Measurements from ENCODE around the gene CD300H.

The CD300H gene

GRCh38 chr17:74567397-74567796, at the start of gene CD300H:
CD300H (minus strand) TSS chr17:74567509.
- no peak for DNase-seq (ENCODE audit: low read depth)

- no peak for DNase-seq (ENCODE audit: low read depth)
These were observed 49.4 kb upstream of the CD300H start for GRCh38 chr17:74616696-74617095.

- DNase-seq (ENCODE audit: low read depth): no peak
These were observed 44.7 kb upstream of the CD300H start for GRCh38 chr17:74612046-74612445.

GRCh38 chr17:74610108-74610507, 42.8 kb upstream of the CD300H start:
- DNase-seq (ENCODE audit: low read depth): no peak

- DNase-seq (ENCODE audit: low read depth): no peak
These were observed 41.2 kb upstream of the CD300H start for GRCh38 chr17:74608511-74608910.

- DNase-seq (ENCODE audit: low read depth): no peak
These were observed 39.9 kb upstream of the CD300H start for GRCh38 chr17:74607221-74607620.

GRCh38 chr17:74606050-74606449, 38.7 kb upstream of the CD300H start:
- no peak for DNase-seq (ENCODE audit: low read depth)

GRCh38 chr17:74605361-74605760, 38.1 kb upstream of the CD300H start:
- peak; percentile 35 for DNase-seq (ENCODE audit: low read depth)

GRCh38 chr17:74604761-74605160, 37.5 kb upstream of the CD300H start:
- DNase-seq (ENCODE audit: low read depth): no peak

GRCh38 chr17:74604200-74604599, 36.9 kb upstream of the CD300H start:
- DNase-seq (ENCODE audit: low read depth): no peak

- no peak for DNase-seq (ENCODE audit: low read depth)
These were observed 36.4 kb upstream of the CD300H start for GRCh38 chr17:74603746-74604145.

- no peak for DNase-seq (ENCODE audit: low read depth)
These were observed 35.8 kb upstream of the CD300H start for GRCh38 chr17:74603037-74603635.

- peak; percentile 3 for DNase-seq (ENCODE audit: low read depth)
These were observed 34.7 kb upstream of the CD300H start for GRCh38 chr17:74601944-74602572.

- DNase-seq (ENCODE audit: low read depth): no peak
These were observed 32.2 kb upstream of the CD300H start for GRCh38 chr17:74599448-74599939.

- DNase-seq (ENCODE audit: low read depth): no peak
These were observed 31.7 kb upstream of the CD300H start for GRCh38 chr17:74599023-74599399.

GRCh38 chr17:74598346-74599022, 31.2 kb upstream of the CD300H start:
- no peak for DNase-seq (ENCODE audit: low read depth)

GRCh38 chr17:74597069-74597790, 29.9 kb upstream of the CD300H start:
- no peak for DNase-seq (ENCODE audit: low read depth)

- no peak for DNase-seq (ENCODE audit: low read depth)
These were observed 27.9 kb upstream of the CD300H start for GRCh38 chr17:74595037-74595750.

- no peak for DNase-seq (ENCODE audit: low read depth)
These were observed 25.0 kb upstream of the CD300H start, which contains the start of gene CD300LD for GRCh38 chr17:74592087-74592990. CD300LD (minus strand) TSS chr17:74592283; CDS start chr17:74592202, 81 bp downstream.

- no peak for DNase-seq (ENCODE audit: low read depth)
These were observed 24.2 kb upstream of the CD300H start for GRCh38 chr17:74591503-74591902.

GRCh38 chr17:74585711-74586110, 18.4 kb upstream of the CD300H start:
- no peak for DNase-seq (ENCODE audit: low read depth)

Data from GM04504 (cell line).